DOHH2 (cell line): ENCODE results near the gene PTX4.

Source experiments
- H3F3A ChIP-seq: fragments of 200-600 bp; sonication (generic), shearing (Covaris generic); 2 replicates; pipeline ENCODE4 v1.6.0; 2016; ENCODE audit warnings: antibody characterized with exemption, mild to moderate bottlenecking; ENCODE audit not compliant: control insufficient read depth, insufficient read depth
- H3K27ac ChIP-seq: fragments of 200-600 bp; sonication (generic); 2 replicates; pipeline ENCODE4 v1.5.1; 2014; ENCODE audit warnings: low read depth, mild to moderate bottlenecking, low read length, moderate library complexity
- H3K27me3 ChIP-seq: fragments of 200-600 bp; sonication (generic); 2 replicates; pipeline ENCODE4 v1.6.1; 2014; ENCODE audit warnings: mild to moderate bottlenecking, low read length, mixed read lengths; ENCODE audit not compliant: control insufficient read depth
- H3K36me3 ChIP-seq: fragments of 200-600 bp; sonication (generic); 2 replicates; pipeline ENCODE4 v1.6.1; 2014; ENCODE audit warnings: mild to moderate bottlenecking, low read length, moderate library complexity, mixed read lengths; ENCODE audit not compliant: control insufficient read depth
- H3K4me1 ChIP-seq: fragments of 200-600 bp; sonication (generic); 2 replicates; pipeline ENCODE4 v1.6.1; 2014; ENCODE audit warnings: mild to moderate bottlenecking, low read length, mixed read lengths; ENCODE audit not compliant: control insufficient read depth
- H3K4me2 ChIP-seq: fragments of 200-600 bp; sonication (generic); 2 replicates; pipeline ENCODE4 v1.6.0; 2014; ENCODE audit warnings: mild to moderate bottlenecking, low read length, moderate library complexity
- H3K4me3 ChIP-seq: fragments of 200-600 bp; sonication (generic); 2 replicates; pipeline ENCODE4 v1.5.1; 2014; ENCODE audit warnings: mild to moderate bottlenecking, low read length, mixed read lengths
- H3K79me2 ChIP-seq: fragments of 200-600 bp; sonication (generic); 2 replicates; pipeline ENCODE4 v1.6.1; 2014; ENCODE audit warnings: mild to moderate bottlenecking, low read length, mixed read lengths; ENCODE audit not compliant: control insufficient read depth
- H3K9me2 ChIP-seq: fragments of 200-600 bp; sonication (generic); replicated peaks from 2 replicates; pipeline ENCODE4 v1.6.1; 2014; ENCODE audit warnings: mild to moderate bottlenecking, low read length, mixed read lengths; ENCODE audit not compliant: control insufficient read depth
- H3K9me3 ChIP-seq: fragments of 200-600 bp; sonication (generic); 2 replicates; pipeline ENCODE4 v1.6.1; 2014; ENCODE audit warnings: antibody characterized with exemption, low read length, mixed read lengths; ENCODE audit not compliant: control insufficient read depth, insufficient read depth
- H4K20me1 ChIP-seq: fragments of 200-600 bp; sonication (generic); 2 replicates; pipeline ENCODE4 v1.6.0; 2014; ENCODE audit warnings: low read depth, mild to moderate bottlenecking, antibody characterized with exemption, low read length, moderate library complexity; ENCODE audit not compliant: control insufficient read depth, insufficient read depth
- CTCF ChIP-seq: fragments of 200-600 bp; sonication (generic); IDR thresholded peaks from one replicate; pipeline ENCODE4 v1.5.1; 2014; ENCODE audit warnings: antibody characterized with exemption, mild to moderate bottlenecking, low read depth, low read length; ENCODE audit not compliant: poor library complexity, severe bottlenecking
- EZH2phosphoT487 ChIP-seq: fragments of 200-600 bp; sonication (generic); IDR thresholded peaks from 2 replicates; pipeline ENCODE4 v1.6.1; 2017; ENCODE audit warnings: borderline replicate concordance, mild to moderate bottlenecking, antibody characterized with exemption, low read length, moderate library complexity, mixed read lengths

PTX4 gene

GRCh38 chr16:1492082-1492922, 3.6 kb upstream of the PTX4 start:
- Histone ChIP-seq H3K4me1 (peaks cover 21% of the 10 kb centered on the region), H3K27ac (peak overlapping the region; percentile 28), H3K4me2 (peak overlapping the region; percentile 68), H3K9me2 (no peaks in the 10 kb centered on the region), H3K9me3 (no peaks in the 10 kb centered on the region), H3K27me3 (no peaks in the 10 kb centered on the region), H4K20me1 (no peaks in the 10 kb centered on the region), H3F3A (no peaks in the 10 kb centered on the region), H3K36me3 (peaks cover 33% of the 10 kb centered on the region), H3K79me2 (peaks cover 45% of the 10 kb centered on the region), H3K4me3 (peak overlapping the region; percentile 86)
- TF ChIP-seq CTCF, result no peak
- no peak for TF ChIP-seq EZH2phosphoT487

DNA sequence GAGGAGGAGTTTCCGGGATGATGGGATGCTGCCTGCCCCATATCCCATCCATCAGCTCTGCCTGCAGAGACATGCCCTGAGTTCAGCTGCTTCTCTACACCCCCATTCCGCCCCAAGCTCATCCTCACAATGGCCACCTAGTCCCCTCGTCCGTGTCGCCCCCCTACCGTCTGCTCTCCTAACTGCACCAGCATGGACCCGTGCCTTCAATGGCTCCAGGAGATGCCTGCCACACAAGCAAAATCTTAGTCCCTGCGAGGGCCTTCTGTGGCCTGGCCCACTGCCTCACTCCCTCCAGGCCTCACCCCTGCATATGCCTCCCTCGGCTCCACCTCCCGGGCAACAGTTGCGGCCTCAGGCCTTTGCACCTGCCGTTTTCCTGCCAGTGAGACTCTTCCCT, 2.6 kb upstream of the PTX4 start:
- Histone ChIP-seq H3K4me3 (no peak overlapping the region), H3K79me2 (peaks cover 36% of the 10 kb centered on the region), H3F3A (no peaks in the 10 kb centered on the region), H3K4me1 (peaks cover 21% of the 10 kb centered on the region), H3K9me3 (no peaks in the 10 kb centered on the region), H3K27ac (no peak overlapping the region), H4K20me1 (no peaks in the 10 kb centered on the region), H3K4me2 (no peak overlapping the region), H3K36me3 (peaks cover 23% of the 10 kb centered on the region), H3K27me3 (no peaks in the 10 kb centered on the region), H3K9me2 (no peaks in the 10 kb centered on the region)
- TF ChIP-seq CTCF (no peak), EZH2phosphoT487 (no peak)

DNA sequence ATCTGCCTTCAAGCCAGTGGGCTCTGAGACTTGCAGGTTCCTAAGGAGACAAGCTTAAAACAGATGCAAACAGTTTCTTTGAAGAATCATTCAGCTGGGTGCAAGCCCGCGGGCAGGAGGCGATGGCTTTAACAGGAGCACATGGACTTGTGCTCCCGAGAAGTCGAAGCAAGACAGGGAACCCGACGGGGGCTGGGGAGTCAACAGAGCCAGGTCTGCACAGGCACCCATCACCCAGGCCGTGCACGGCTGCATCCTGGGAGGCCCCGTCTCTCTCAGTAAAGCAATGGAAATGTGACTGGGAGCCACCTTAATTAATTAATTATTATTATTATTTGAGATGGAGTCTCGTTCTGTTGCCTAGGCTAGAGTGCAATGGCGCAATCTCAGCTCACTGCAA, 333 bp upstream of the PTX4 start:
- Histone ChIP-seq H3F3A (no peaks in the 10 kb centered on the region), H3K4me2 (no peak overlapping the region), H3K9me2 (no peaks in the 10 kb centered on the region), H3K4me3 (no peak overlapping the region), H3K27ac (no peak overlapping the region), H3K9me3 (no peaks in the 10 kb centered on the region), H3K27me3 (peaks cover 4% of the 10 kb centered on the region), H3K4me1 (peaks cover 11% of the 10 kb centered on the region), H3K36me3 (peaks cover 1% of the 10 kb centered on the region), H3K79me2 (peaks cover 14% of the 10 kb centered on the region), H4K20me1 (no peaks in the 10 kb centered on the region)
- TF ChIP-seq CTCF, result no peak
- no peak for TF ChIP-seq EZH2phosphoT487
